Adrenal gland (tissue), 12 donors: ENCODE results near the gene VAMP4. TPM values are rescaled to one million over a fixed set of nuclear protein-coding genes. Genes with fewer than 3 reads are reported as not detected.

Experiments
- DNase-seq, 7 donors: peaks; one replicate each; pipeline ENCODE4 v3.0.0-alpha.2; 2019 to 2020
- H3K27ac ChIP-seq, 5 donors: fragments of 200-600 bp; sonication (generic) in 4 of 5; 1 replicate in 3 of 5; 2 replicates in 2 of 5; pipeline versions ENCODE4 v1.5.1 to v1.8.0; 2016 to 2020; ENCODE audit warnings: mild to moderate bottlenecking in 1 of 5
- H3K27me3 ChIP-seq: fragments of 200-600 bp; 2 replicates; pipeline ENCODE4 v1.8.0; 2021
- H3K36me3 ChIP-seq, 2 donors: fragments of 200-600 bp; replicated peaks in 1 of 2; 1 replicate in 1 of 2; 2 replicates in 1 of 2; pipeline versions ENCODE4 v1.5.1 to v1.8.0; 2018 to 2022
- H3K4me1 ChIP-seq, 2 donors: fragments of 200-600 bp; replicated peaks in 1 of 2; 1 replicate in 1 of 2; 2 replicates in 1 of 2; pipeline versions ENCODE4 v1.5.1 to v1.8.0; 2018 to 2021
- H3K4me3 ChIP-seq, 4 donors: fragments of 200-600 bp; sonication (generic) in 3 of 4; one replicate each; pipeline ENCODE4 v1.5.1; 2016 to 2018
- H3K9me3 ChIP-seq, 3 donors: fragments of 200-600 bp; sonication (generic) in 1 of 3; replicated peaks in 1 of 3; 1 replicate in 2 of 3; 2 replicates in 1 of 3; pipeline versions ENCODE4 v1.5.1 to v1.8.0; 2016 to 2021
- CTCF ChIP-seq, 6 experiments: fragments of 450-650 bp in 4 of 6; fragments of 200-600 bp in 2 of 6; sonication (generic) in 1 of 6; IDR thresholded peaks; 1 replicate in 5 of 6; 2 replicates in 1 of 6; pipeline versions ENCODE4 v1.5.1 to v1.8.0; 2016 to 2021; ENCODE audit warnings: antibody characterized with exemption in 6 of 6, mild to moderate bottlenecking in 2 of 6, moderate library complexity in 1 of 6
- POLR2A ChIP-seq, 2 donors: fragments of 450-650 bp; IDR thresholded peaks; one replicate each; pipeline ENCODE4 v1.6.1; 2017; ENCODE audit warnings: antibody characterized with exemption in 2 of 2, mild to moderate bottlenecking in 2 of 2, moderate library complexity in 1 of 2
- WGBS, 4 donors: extraction: QIAGEN DNeasy Blood & Tissue Kit in 2 of 4; methylation state at CpG; one replicate each; pipeline versions ENCODE4 v1.1.5 to v1.1.7; 2013 to 2017; 5-methylcytosine and 5-hydroxymethylcytosine counted together
- intact Hi-C, 2 donors: fragments of 100-400 bp; cut with DNase I; formaldehyde crosslinking; loops; one replicate each; pipeline versions ENCODE4 v1.14.1 to v1.15.0; 2022 to 2023
- polyA plus RNA-seq, 3 donors: library from polyadenylated mRNA; stranded (reverse); fragments of 200-250 nt in 2 of 3; fragments of 350-450 nt in 1 of 3; fragmentation: Illumina TruSeq in 1 of 3; extraction: RNeasy Lipid Tissue Mini Kit (QIAGEN cat#74804) in 1 of 3; gene quantifications; one replicate each; pipeline ENCODE4 v1.2.3, GENCODE V29; 2013 to 2014
- total RNA-seq, 9 donors: library from RNA; depleted of rRNA in 4 of 9; stranded (reverse); fragments of >200 nt in 4 of 9; fragments of 120-200 nt in 1 of 9; fragmentation: NEBNext Ultra II Directional in 1 of 9; extraction: Animal tissue kit (Norgen Biotek cat#: 25700) in 1 of 9; gene quantifications; one replicate each; pipeline versions ENCODE4 v1.1.0 to v1.2.4, GENCODE V29; 2013 to 2023
- donor health status: healthy with polysubstance abuse.
- donor health status: Bipolar disorder and iron deficiency.
- donor health status: DM: yes; HTN: yes; CAD: no.
- donor health status: DM: no; HTN: no; CAD: no.
- donor health status: DM: no; HTN: no; CAD: no.
- donor health status: DM: yes; HTN: yes; CAD: no.

Gene VAMP4
- total and polyA plus RNA-seq, 12 donors: 6.1 to 23.7 (median 14.8) TPM

DNA sequence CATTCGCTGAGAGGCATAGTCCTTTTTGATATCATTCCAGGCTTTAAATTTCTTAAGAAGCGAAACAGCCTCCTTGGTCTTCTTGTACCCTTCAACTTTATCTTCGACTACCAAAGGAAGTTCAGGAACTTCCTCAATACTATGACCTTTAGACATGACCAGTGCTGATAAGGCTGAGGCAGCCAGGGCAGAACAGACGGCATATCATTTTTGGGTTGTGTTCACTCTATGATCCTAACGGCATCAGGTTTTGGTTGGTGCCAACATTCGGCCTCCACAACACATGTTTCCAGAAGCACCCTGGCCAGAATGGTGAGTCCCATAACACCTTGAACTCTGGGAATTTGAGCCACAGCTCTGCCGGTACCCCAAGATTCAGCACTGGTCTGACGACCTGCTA lies 58.0 kb downstream of the VAMP4 start:
- intact Hi-C loops: no loop called here
- H3K36me3 ChIP-seq: no peaks in the 10 kb centered on the region
- H3K9me3 ChIP-seq: no peaks in the 10 kb centered on the region
- no peaks in the 10 kb centered on the region for H3K27me3 ChIP-seq
- TF ChIP-seq POLR2A (IDR thresholded peaks at IDR 0.05) (no peak), CTCF (IDR thresholded peaks at IDR 0.05) (no peak)
- H3K4me3 ChIP-seq: no peak overlapping the region
- WGBS, 4 donors: 56 to 75% (median 60%) methylated on average over 5 to 8 of the region's 8 CpGs
- DNase-seq: no peak
- no peaks in the 10 kb centered on the region for H3K4me1 ChIP-seq
- no peak overlapping the region for H3K27ac ChIP-seq

- intact Hi-C loops: no loop called here
- Histone ChIP-seq H3K4me3 (no peak overlapping the region), H3K27me3 (no peaks in the 10 kb centered on the region), H3K9me3 (no peaks in the 10 kb centered on the region), H3K36me3 (no peaks in the 10 kb centered on the region), H3K4me1 (no peaks in the 10 kb centered on the region), H3K27ac (no peak overlapping the region)
- no peak for TF ChIP-seq CTCF (IDR thresholded peaks at IDR 0.05)
- no peak for TF ChIP-seq POLR2A (IDR thresholded peaks at IDR 0.05)
- DNase-seq: no peak
- WGBS, 4 donors: 93 to 98% (median 95%) methylated on average over 3 of the region's 3 CpGs
Measured at GRCh38 chr1:171680339-171680738, 61.5 kb downstream of the VAMP4 start.

- TF ChIP-seq POLR2A (IDR thresholded peaks at IDR 0.05) (no peak), CTCF (IDR thresholded peaks at IDR 0.05) (no peak)
- no peak overlapping the region for H3K4me3 ChIP-seq
- WGBS, 4 donors: 79 to 95% (median 93%) methylated on average over 2 of the region's 2 CpGs
- H3K27ac ChIP-seq: no peak overlapping the region
- intact Hi-C loops: no loop called here
- DNase-seq: no peak
- no peaks in the 10 kb centered on the region for H3K4me1 ChIP-seq
- H3K27me3 ChIP-seq: no peaks in the 10 kb centered on the region
- H3K36me3 ChIP-seq: no peaks in the 10 kb centered on the region
- H3K9me3 ChIP-seq: no peaks in the 10 kb centered on the region
Measured at GRCh38 chr1:171676823-171677222, 65.0 kb downstream of the VAMP4 start.

- Histone ChIP-seq H3K4me1 (no peaks in the 10 kb centered on the region), H3K9me3 (no peaks in the 10 kb centered on the region), H3K36me3 (no peaks in the 10 kb centered on the region), H3K27ac (no peak overlapping the region), H3K4me3 (no peak overlapping the region), H3K27me3 (no peaks in the 10 kb centered on the region)
- DNase-seq: no peak
- 70 to 73% (median 71%) methylated on average over 3 of the region's 3 CpGs for WGBS, 4 donors
- intact Hi-C loops: no loop called here
- TF ChIP-seq CTCF (IDR thresholded peaks at IDR 0.05): no peak
- no peak for TF ChIP-seq POLR2A (IDR thresholded peaks at IDR 0.05)
Measured at GRCh38 chr1:171674431-171675405, 67.1 kb downstream of the VAMP4 start.
